H54 (cell line): Measurements from ENCODE around the gene KRTAP10-5.
A peak's percentile ranks its signal among the peaks of the same experiment; 100 is the strongest.
"Not testable (repeated sequence)": the region's sequence is repeated elsewhere in the genome, so short reads cannot be mapped to it uniquely, and the experiment has no call there.

Experiments
- DNase-seq: peaks from one replicate; pipeline ENCODE4 v3.0.0; 2011; ENCODE audit warnings: low spot score, mixed read lengths; ENCODE audit not compliant: insufficient read length
- FAIRE-seq: peaks from 3 replicates; lab custom pipeline; 2011; peaks lifted over from hg19 to GRCh38; lab: Jason Lieb, UNC
- POLR2A ChIP-seq: IDR thresholded peaks from 2 replicates; pipeline ENCODE4 v1.6.1; 2011; ENCODE audit warnings: low read depth, mild to moderate bottlenecking, low read length

KRTAP10-5 gene

DNA sequence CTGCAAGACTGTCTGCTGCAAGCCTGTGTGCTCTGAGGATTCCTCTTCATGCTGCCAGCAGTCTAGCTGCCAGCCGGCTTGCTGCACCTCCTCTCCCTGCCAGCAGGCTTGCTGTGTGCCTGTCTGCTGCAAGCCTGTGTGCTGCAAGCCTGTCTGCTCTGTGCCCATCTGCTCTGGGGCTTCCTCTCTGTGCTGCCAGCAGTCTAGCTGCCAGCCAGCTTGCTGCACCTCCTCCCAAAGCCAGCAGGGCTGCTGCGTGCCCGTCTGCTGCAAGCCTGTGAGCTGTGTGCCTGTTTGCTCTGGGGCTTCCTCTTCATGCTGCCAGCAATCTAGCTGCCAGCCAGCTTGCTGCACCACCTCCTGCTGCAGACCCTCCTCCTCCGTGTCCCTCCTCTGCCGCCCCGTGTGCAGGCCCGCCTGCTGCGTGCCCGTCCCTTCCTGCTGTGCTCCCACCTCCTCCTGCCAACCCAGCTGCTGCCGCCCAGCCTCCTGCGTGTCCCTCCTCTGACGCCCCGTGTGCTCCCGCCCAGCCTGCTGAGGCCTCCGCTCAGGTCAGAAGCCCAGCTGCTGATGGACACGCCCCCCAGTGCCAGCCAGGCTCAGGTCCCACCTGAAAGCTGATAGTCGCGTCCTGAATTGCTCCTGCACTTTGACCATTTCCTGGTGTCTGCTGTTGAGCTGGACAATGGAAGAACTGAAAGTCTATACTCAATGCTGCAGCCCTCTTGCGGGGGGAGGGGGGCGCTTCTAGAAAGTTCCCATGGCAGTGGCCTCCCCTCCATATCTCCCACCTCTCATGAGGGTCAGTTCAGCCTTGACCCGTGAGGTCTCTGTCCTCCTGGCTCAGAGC lies 5.7 kb downstream of the KRTAP10-5 start:
- FAIRE-seq (no peak), DNase-seq (no peak)
- no peak for TF ChIP-seq POLR2A

DNA sequence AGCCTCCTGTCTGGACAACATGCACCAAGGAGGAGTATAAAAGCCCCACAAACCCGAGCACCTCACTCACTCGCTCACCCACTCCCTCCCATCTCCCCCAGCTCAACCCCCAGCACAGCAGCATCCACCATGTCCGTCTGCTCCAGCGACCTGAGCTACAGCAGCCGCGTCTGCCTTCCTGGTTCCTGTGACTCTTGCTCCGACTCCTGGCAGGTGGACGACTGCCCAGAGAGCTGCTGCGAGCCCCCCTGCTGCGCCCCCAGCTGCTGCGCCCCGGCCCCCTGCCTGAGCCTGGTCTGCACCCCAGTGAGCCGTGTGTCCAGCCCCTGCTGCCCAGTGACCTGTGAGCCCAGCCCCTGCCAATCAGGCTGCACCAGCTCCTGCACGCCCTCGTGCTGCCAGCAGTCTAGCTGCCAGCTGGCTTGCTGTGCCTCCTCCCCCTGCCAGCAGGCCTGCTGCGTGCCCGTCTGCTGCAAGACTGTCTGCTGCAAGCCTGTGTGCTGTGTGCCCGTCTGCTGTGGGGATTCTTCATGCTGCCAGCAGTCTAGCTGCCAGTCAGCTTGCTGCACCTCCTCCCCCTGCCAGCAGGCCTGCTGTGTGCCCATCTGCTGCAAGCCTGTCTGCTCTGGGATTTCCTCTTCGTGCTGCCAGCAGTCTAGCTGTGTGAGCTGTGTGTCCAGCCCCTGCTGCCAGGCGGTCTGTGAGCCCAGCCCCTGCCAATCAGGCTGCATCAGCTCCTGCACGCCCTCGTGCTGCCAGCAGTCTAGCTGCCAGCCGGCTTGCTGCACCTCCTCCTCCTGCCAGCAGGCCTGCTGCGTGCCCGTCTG lies 6.6 kb downstream of the KRTAP10-5 start, which contains the start of gene KRTAP10-4:
KRTAP10-4 (plus strand) TSS at position 100 of the 827 bp plus-strand sequence; CDS start at position 130, 30 bp downstream.
- FAIRE-seq, DNase-seq: not testable (repeated sequence)

DNA sequence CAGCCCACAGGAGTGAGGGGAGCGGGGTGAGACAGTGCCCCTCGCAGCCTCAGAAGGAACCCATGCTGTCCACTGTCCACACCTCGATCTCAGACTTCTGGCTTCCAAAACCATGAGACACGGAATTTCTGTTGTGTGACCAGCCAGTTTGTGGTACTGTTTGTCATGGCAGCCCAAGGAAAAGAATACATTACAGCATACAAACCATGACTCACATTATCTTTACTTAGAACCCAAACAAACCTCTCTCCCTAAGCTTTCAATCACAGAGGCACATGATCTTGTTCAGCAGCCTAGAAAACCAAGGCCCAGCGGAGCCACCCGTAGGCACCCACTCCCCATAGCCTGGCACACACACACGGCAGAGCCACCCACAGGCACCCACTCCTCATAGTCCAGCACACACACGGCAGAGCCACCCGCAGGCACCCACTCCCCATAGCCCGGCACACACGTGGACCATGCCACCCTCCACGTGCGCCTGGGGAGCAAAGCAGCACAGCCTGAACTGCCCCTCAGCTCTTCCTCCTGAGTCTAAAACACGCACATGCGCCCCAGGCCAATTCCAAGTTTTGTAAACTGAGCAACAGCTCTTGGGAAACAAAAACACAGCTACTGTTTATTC lies 7.3 kb downstream of the KRTAP10-5 start:
- DNase-seq (peak; percentile 31), FAIRE-seq (no peak)
- no peak for TF ChIP-seq POLR2A

DNA sequence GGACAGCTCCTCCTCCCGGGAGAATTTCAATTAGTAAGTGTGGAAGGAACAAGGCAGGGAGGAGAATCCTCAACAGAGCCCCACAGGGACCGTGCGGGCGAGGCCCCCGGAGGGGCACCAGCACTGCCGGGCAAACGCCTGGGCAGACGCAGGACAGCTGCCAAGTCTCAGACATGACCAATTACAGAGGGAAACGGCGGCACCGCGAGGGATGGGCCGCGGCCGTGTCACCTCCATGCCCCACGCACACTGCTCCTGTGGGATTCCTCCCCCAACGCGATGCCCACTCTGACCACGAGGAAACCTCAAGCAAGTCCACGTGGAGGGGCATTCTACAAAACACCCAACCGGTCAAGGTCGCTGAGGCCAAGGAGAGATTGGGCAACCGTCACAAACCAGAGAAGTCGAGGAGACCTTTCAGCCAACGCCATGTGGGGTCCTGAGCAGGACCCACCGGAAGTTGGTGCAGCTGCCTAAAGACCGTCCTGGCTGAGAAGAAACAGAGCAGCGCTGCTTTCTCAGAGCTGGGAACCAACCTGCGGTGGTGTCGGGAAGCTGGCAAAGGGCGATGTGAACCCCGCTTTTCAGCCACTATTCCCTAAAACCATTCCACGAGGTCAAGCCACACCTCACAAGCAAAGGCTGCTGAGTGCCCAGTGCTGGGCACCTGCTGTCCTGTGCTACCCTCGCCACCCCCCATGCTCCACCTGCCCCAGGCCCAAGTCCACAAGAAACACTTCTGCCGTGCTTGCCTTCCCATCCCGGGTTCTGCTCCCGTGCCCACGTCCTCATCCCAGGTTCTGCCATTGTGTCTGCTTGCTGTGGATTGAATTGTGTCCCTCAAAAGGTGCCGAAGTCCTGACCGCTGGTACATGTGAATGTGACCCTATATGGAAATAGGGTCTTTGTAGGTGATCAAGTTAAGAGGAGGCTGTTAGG lies 8.3 kb downstream of the KRTAP10-5 start:
- no peak for DNase-seq
- TF ChIP-seq POLR2A, result no peak
- FAIRE-seq, result no peak

DNA sequence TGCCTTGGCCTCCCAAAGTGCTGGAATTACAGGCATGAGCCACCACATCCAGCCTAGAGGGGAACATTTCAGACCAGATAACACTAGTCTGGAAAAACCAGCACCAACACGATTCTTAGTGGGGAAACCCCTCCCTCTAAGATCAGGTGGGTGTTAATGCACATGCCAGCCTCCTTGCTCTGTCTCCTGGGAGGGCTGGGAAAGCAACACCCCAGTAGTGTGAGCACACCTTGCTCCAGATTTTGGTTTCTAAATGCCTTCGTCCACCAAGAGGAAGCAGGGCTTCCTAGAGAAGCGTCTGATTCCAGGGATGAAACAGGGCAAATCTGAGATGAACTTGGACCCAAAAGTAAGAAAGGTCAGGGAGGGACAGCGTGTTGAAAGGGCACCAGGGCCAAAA lies 9.1 kb downstream of the KRTAP10-5 start:
- no peak for TF ChIP-seq POLR2A
- no peak for FAIRE-seq
- DNase-seq, result no peak

DNA sequence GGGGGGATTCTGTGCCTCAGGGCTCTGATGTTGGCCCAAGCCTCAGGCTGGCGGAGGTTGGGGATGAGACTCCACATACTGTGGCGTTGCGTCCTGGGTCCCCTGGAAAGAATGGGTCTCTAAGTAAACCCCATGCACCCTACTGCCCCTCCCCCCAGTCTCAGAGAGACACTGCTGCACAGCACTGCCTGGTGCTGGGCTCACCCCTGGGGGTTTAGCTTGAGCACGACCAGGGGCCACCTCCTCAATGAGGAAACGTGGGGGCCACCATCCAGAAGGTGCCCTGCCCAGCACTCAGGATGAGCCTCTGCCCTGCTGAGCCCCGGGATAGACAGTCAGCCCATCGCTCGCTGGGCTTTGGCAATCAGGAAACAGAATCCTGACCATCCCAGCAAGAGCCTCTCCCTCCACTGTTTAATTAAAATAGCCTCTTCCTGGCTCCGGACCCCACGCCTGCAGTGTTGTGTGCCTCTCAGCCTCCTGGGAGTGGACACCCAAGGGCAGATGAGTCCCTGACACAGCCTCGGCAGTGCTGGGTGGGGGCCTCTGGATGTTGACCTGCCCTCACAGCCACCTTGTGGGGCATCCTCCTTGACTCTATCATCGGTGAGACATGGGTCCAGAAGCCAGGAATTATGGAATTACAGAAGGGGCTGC lies 10.4 kb downstream of the KRTAP10-5 start:
- TF ChIP-seq POLR2A, result no peak
- DNase-seq (no peak), FAIRE-seq (no peak)

DNA sequence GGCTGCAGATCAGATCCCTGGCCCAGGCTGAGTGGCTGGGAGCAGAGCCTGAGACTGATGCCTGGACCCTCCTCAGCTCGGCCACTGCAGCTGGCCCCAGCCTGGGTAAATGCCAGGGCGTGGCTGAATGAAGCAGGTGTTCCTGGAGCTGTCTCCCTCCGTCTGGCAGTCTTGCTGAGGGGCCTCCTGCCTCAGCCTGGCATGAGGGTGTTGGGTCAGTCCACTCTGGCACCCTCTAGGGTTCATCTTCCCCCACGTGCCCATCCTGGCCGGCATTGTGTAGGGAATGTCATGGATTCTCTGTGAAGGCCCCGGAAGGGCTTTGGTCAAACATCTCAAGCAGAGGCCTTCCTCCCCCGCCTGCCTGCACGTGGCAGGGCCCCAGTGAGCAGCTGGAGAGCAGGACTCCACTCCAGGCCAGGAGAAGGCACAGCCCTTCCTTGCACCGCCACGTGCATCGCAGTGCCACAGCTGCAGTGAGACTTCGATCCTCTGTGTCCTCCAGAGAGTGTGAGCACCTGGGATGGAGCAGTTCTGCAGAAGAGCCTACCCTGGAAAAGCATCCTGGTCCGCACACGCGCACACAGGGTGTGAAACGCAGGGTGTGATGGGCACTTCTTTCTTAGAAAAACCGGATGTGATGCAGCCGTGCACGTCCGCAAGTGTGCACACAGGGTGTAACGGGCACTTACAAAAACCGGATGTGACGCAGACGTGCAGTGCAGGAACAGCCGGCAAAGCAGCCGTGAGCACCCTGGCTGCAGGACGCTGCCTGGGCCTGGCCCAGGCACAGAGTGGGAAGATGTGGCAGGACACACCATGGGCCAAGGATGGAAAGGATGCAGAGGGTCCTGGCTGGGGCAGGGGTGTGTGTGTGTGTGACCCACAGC lies 11.5 kb downstream of the KRTAP10-5 start:
- FAIRE-seq, result no peak
- TF ChIP-seq POLR2A, result no peak
- no peak for DNase-seq

DNA sequence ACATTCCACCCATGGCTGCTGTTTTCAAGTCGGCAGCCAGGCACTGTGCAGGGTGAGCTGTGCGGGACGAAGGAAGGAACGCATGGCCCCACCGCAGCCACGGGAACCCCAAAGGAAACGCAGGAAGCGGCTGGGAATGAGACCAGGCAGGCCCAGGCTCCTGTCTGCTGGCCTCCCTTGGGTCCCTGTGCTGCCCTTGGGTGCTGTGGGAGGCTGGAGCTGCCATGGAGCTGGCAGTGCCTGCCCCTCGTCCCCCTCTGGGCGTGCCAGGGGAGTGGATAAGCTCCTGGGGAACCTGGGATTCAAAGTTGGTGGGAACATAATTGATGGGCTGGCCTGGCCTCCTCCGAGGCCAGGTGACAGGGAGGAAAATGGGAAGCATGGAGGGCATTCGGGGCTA lies 12.1 kb downstream of the KRTAP10-5 start:
- no peak for TF ChIP-seq POLR2A
- no peak for DNase-seq
- no peak for FAIRE-seq

DNA sequence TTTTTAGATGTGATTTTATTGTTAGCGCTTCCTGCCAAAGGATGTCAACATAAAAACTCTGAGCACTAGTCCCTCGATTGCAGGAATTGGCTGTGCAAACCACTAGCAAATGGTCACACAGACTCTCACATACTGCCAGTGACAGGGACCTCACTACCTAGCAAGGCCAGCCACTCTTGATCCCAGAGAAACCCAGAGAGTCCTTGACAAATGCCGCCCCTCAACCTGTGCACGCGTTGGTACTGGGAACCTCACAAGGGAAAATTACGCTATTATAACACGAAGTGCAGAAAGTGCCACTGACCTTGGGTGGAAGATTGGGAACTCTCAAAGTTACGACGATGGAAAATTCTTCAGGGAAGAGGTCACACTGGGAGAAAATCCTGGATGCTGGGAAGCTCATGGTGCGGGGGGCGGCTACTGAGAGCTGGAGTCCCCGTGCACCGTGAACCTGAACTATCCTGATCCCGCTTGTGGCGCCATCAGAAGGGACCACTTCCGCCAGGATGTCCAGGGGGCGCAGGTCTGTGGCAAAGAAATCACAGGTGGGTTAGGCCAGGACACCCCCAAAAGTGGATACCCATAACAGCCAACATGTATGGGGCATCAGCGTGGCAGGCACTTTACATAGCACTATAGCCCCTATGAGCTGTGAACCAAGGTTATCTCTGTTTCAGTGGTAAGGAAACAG lies 12.8 kb downstream of the KRTAP10-5 start:
- no peak for TF ChIP-seq POLR2A
- no peak for DNase-seq
- no peak for FAIRE-seq

DNA sequence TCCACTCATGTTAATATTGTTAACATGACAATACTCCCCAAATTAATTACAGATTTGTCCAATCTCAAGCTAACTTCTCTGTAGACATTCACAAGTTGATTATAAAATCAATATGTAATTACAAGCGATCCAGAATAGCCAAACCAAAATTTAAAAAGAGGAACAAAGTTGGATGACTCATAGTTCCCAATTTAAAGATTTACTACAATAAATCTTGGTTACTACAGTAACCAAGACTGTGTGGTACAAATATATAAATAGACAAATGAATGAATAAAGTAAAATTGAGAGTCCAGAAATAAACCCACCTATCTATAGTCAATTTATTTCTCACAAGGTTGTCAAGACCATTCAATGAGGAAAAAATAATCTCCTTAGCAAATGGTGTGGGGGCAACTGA lies 14.0 kb downstream of the KRTAP10-5 start:
- DNase-seq, result no peak
- no peak for FAIRE-seq
- no peak for TF ChIP-seq POLR2A
